Measurements from ENCODE around the gene TRIM63.

TRIM63 gene

DNA sequence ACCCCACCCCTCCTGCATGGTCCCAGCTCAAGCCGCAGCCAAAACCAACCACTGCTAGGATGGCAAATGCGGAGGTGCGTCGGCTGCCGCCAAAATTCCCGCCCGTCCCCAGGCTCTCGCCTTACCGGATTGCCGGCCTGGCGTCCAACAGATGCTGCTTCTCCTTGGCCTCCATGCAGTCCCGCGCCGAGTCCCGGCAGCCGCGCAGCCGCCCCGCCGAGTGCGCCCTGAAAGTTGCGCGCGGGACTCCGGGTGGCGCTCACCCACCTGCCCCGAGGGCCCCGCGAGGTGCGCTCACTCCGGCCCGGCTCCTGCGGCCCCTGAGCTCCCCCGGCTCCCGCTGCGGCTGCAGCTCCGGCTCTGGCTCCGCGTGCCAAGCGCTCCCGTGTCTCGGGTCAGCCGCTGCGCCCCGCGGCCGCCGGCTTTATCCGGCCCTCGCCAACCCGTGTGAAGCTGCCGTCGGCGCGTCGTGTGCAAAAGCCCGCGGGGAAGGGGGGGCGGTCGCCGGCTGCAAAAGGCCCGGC lies 21.6 kb downstream of the TRIM63 start, which contains the start of gene SLC30A2:
Gene SLC30A2, minus strand, starts transcription at position 397 of the 524 bp plus-strand sequence. Its CDS starts 222 bp downstream, at position 175.
- Histone ChIP-seq H3K27ac (ENCODE audit: low read depth, low read length) (no peak within 1 kb of the TSS), H3K36me3 (ENCODE audit: control insufficient read depth in 1 of 2, insufficient read depth in 2 of 2, low read length in 2 of 2) (no peaks in the 10 kb centered on the region), H3K4me1 (ENCODE audit: control insufficient read depth in 1 of 2, insufficient read depth in 2 of 2, low read length in 2 of 2) (peaks cover 8 to 9% of the 10 kb centered on the region in 2 donors), H3K9ac (ENCODE audit: low read depth in 1 of 2, low read length in 2 of 2) (peak within 1 kb of the TSS in 1 of 2 donors; percentile 14), H3K9me3 (ENCODE audit: control insufficient read depth in 1 of 2, low read length in 2 of 2) (no peaks in the 10 kb centered on the region), H3K27me3 (ENCODE audit: control insufficient read depth in 1 of 2, insufficient read depth in 2 of 2, low read length in 2 of 2) (peaks cover 4 to 27% of the 10 kb centered on the region in 2 donors), H3K4me3 (ENCODE audit: low read depth in 1 of 2, low read length in 2 of 2) (peak within 1 kb of the TSS; percentile 32 to 58)

DNA sequence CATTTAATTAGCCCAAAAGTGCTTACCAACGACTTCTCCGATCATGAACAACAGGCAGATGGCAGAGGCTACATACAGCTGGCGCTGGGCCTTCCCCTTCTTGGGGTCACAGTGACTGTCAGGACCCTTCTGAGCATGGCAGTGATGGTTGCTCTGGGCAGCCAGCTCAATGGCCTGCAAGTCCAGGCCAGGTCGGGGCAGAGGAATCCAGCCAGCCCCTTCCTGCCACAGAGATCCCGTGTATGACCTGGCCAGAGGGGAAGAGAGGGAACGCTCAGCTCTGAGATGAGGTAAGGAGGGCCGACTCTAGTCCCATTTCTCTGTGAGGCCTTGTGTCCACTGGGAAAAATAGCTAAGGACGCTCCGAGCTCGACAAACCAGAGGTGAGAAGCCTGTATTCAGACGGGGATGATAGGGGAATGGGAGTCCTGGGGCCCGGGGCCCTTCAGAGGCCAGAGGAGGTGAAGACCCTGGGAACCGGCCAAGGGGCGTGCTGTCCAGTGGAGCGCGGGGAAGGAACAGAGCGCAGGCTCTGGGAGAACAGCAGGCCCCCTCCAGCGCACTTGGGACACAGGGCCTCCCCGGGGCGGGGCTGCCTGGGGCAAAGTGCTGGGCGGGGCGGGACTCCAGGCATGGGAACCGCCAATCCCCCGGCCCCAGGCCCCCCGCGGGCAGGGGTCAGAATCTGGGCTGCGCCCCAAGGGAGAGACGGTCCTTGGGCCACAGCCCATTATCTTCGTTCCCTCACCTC lies 22.3 kb downstream of the TRIM63 start:
- no peak overlapping the region for H3K27ac ChIP-seq (ENCODE audit: low read depth, low read length)

DNA sequence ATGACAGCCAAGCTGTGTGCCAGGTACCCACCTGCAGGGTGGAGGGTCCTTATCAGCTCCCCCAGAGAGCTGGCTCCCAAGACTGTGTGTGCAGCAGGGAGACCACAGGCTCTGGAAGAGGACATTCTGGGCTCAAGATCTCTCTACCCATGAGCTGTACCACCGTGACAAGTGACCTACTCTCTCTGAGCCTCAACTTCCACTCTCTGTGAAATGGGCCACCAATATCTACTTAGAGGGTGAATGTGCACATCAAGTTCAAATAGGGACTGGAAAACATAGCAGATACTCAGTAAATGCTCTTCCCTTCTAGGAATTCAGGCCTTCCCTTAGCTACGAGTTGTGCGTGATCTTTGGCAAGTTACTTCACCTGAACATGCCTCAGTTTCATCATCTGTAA lies 23.0 kb downstream of the TRIM63 start:
- H3K27ac ChIP-seq (ENCODE audit: low read depth, low read length), result no peak overlapping the region
- no peaks in the 10 kb centered on the region for H3K36me3 ChIP-seq (ENCODE audit: control insufficient read depth in 1 of 2, insufficient read depth in 2 of 2, low read length in 2 of 2)
- no peak overlapping the region for H3K4me3 ChIP-seq (ENCODE audit: low read depth in 1 of 2, low read length in 2 of 2)
- peaks cover 4 to 27% of the 10 kb centered on the region in 2 donors for H3K27me3 ChIP-seq (ENCODE audit: control insufficient read depth in 1 of 2, insufficient read depth in 2 of 2, low read length in 2 of 2)
- H3K9ac ChIP-seq (ENCODE audit: low read depth in 1 of 2, low read length in 2 of 2), result no peak overlapping the region
- peaks cover 2 to 6% of the 10 kb centered on the region in 2 donors for H3K4me1 ChIP-seq (ENCODE audit: control insufficient read depth in 1 of 2, insufficient read depth in 2 of 2, low read length in 2 of 2)
- H3K9me3 ChIP-seq (ENCODE audit: control insufficient read depth in 1 of 2, low read length in 2 of 2), result no peaks in the 10 kb centered on the region

More for the DNA sequence above, 22.3 kb downstream of the TRIM63 start:
- Histone ChIP-seq H3K4me3 (ENCODE audit: low read depth in 1 of 2, low read length in 2 of 2) (peak overlapping the region; percentile 32 to 58), H3K4me1 (ENCODE audit: control insufficient read depth in 1 of 2, insufficient read depth in 2 of 2, low read length in 2 of 2) (peaks cover 8% of the 10 kb centered on the region in 2 donors), H3K27me3 (ENCODE audit: control insufficient read depth in 1 of 2, insufficient read depth in 2 of 2, low read length in 2 of 2) (peaks cover 4 to 27% of the 10 kb centered on the region in 2 donors), H3K9ac (ENCODE audit: low read depth in 1 of 2, low read length in 2 of 2) (no peak overlapping the region), H3K36me3 (ENCODE audit: control insufficient read depth in 1 of 2, insufficient read depth in 2 of 2, low read length in 2 of 2) (no peaks in the 10 kb centered on the region), H3K9me3 (ENCODE audit: control insufficient read depth in 1 of 2, low read length in 2 of 2) (no peaks in the 10 kb centered on the region)

DNA sequence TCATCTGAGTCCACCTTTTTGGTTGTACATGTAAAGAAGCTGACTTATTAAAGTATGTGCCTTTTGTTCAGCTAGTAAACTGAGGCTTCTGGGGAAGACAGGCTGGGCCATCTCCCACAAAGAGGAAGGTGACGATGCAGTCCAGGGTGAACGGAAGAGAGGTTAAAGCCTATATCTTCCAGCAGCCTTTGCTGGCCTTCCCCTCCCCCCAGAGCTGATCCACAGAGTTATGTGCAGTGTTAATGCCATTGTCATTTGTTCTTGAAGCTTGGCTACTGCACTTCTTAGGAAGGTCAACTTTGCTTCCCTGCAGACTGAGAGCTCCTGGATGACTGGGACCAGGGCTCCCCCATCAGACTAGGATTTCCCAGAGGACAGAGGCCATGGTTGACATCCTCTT lies 23.7 kb downstream of the TRIM63 start:
- Histone ChIP-seq H3K4me3 (ENCODE audit: low read depth in 1 of 2, low read length in 2 of 2) (no peak overlapping the region), H3K4me1 (ENCODE audit: control insufficient read depth in 1 of 2, insufficient read depth in 2 of 2, low read length in 2 of 2) (peaks cover 0 to 4% of the 10 kb centered on the region in 2 donors), H3K36me3 (ENCODE audit: control insufficient read depth in 1 of 2, insufficient read depth in 2 of 2, low read length in 2 of 2) (no peaks in the 10 kb centered on the region), H3K27me3 (ENCODE audit: control insufficient read depth in 1 of 2, insufficient read depth in 2 of 2, low read length in 2 of 2) (peaks cover 4 to 27% of the 10 kb centered on the region in 2 donors), H3K27ac (ENCODE audit: low read depth, low read length) (no peak overlapping the region), H3K9ac (ENCODE audit: low read depth in 1 of 2, low read length in 2 of 2) (no peak overlapping the region), H3K9me3 (ENCODE audit: control insufficient read depth in 1 of 2, low read length in 2 of 2) (no peaks in the 10 kb centered on the region)

DNA sequence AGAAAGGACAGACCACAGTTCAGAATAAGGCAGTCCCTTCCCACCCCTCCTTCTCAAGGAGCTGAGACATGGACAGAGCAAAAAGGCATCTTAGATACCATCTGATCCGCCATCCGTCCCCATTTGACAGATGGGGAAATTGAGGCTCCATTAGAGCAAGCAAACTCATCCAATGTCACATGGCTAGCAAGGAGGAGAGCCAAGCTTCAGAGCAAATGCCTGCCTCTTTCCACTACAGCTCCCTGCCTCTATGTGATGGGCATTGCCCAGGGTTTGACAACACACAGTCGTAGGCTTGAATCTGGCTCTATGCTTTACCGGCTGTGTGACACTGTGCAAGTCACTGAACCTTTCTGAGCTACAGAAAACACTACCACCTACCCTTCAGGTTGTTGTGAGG lies 25.5 kb downstream of the TRIM63 start:
- no peak overlapping the region for H3K9ac ChIP-seq (ENCODE audit: low read depth in 1 of 2, low read length in 2 of 2)
- no peaks in the 10 kb centered on the region for H3K36me3 ChIP-seq (ENCODE audit: control insufficient read depth in 1 of 2, insufficient read depth in 2 of 2, low read length in 2 of 2)
- no peak overlapping the region for H3K4me3 ChIP-seq (ENCODE audit: low read depth in 1 of 2, low read length in 2 of 2)
- H3K27me3 ChIP-seq (ENCODE audit: control insufficient read depth in 1 of 2, insufficient read depth in 2 of 2, low read length in 2 of 2), result peaks cover 4 to 24% of the 10 kb centered on the region in 2 donors
- H3K4me1 ChIP-seq (ENCODE audit: control insufficient read depth in 1 of 2, insufficient read depth in 2 of 2, low read length in 2 of 2), result peaks cover 0 to 4% of the 10 kb centered on the region in 2 donors
- no peak overlapping the region for H3K27ac ChIP-seq (ENCODE audit: low read depth, low read length)
- no peaks in the 10 kb centered on the region for H3K9me3 ChIP-seq (ENCODE audit: control insufficient read depth in 1 of 2, low read length in 2 of 2)

DNA sequence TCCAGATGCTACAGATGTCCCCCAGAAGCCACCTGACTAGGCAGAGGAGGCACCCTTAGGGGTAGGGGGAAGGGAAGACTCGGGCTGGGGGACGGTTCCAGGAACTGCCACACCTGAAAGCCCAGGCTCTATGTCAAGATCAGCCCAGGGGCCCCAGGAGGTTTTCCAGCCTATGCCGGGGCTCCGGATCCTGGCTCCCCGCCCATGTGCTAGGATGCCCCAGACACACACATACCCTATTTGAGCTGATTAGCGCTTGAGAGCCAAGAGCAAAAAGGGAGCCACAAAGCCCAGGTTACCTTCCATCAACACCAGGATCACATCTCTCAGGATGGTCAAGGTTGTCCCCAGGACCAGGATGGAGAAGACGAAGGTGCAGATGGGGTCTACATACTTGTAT lies 26.0 kb downstream of the TRIM63 start:
- no peak overlapping the region for H3K27ac ChIP-seq (ENCODE audit: low read depth, low read length)
- peaks cover under 1% of the 10 kb centered on the region in 2 donors for H3K4me1 ChIP-seq (ENCODE audit: control insufficient read depth in 1 of 2, insufficient read depth in 2 of 2, low read length in 2 of 2)
- H3K9ac ChIP-seq (ENCODE audit: low read depth in 1 of 2, low read length in 2 of 2), result no peak overlapping the region
- no peaks in the 10 kb centered on the region for H3K36me3 ChIP-seq (ENCODE audit: control insufficient read depth in 1 of 2, insufficient read depth in 2 of 2, low read length in 2 of 2)
- H3K4me3 ChIP-seq (ENCODE audit: low read depth in 1 of 2, low read length in 2 of 2), result no peak overlapping the region
- H3K27me3 ChIP-seq (ENCODE audit: control insufficient read depth in 1 of 2, insufficient read depth in 2 of 2, low read length in 2 of 2), result peaks cover 0 to 18% of the 10 kb centered on the region in 2 donors
- H3K9me3 ChIP-seq (ENCODE audit: control insufficient read depth in 1 of 2, low read length in 2 of 2), result no peaks in the 10 kb centered on the region

DNA sequence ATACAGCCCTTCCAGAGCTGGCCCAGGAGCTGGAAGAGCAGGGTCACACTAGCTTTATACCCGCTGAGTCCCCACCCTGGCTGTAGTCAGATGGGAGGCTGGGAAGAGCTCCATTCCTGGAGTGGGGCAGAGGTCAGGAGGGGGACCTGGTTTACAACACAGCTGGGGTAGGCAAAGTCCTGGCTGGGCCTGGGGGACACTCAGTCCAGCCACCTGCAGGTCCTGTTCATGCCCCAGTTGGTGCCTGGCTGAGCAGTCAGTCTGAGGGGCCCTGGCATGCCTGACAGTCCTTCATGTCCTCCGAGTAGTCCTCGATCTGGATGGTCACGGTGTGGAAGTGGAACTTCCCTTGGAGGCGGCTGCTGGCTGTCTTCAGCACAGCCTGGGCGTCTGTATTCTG lies 28.5 kb downstream of the TRIM63 start:
- Histone ChIP-seq H3K9me3 (ENCODE audit: control insufficient read depth in 1 of 2, low read length in 2 of 2) (no peaks in the 10 kb centered on the region), H3K4me1 (ENCODE audit: control insufficient read depth in 1 of 2, insufficient read depth in 2 of 2, low read length in 2 of 2) (peaks cover 9 to 11% of the 10 kb centered on the region in 2 donors), H3K27me3 (ENCODE audit: control insufficient read depth in 1 of 2, insufficient read depth in 2 of 2, low read length in 2 of 2) (peaks cover under 1 to 9% of the 10 kb centered on the region in 2 donors), H3K4me3 (ENCODE audit: low read depth in 1 of 2, low read length in 2 of 2) (no peak overlapping the region), H3K27ac (ENCODE audit: low read depth, low read length) (no peak overlapping the region), H3K9ac (ENCODE audit: low read depth in 1 of 2, low read length in 2 of 2) (no peak overlapping the region), H3K36me3 (ENCODE audit: control insufficient read depth in 1 of 2, insufficient read depth in 2 of 2, low read length in 2 of 2) (no peaks in the 10 kb centered on the region)

DNA sequence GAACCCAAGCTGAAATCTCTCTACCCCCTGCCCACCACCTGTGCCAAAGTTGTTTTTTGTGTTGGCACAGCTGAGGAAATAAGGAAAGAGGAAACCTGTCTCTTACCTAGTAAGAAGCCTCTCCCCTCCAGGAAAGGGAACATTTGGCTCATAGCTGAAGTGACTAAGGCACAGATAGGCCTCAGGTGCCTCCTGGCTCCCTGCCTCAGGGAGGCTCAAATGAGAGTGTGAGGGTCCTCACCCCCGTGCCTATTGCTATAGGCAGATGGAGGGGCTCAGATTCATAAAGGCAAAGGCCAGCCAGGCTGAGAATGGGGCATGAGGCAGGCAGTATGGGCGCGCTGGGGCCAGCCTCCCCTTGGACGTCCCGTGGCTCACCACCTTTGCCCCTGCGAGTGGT lies 29.0 kb downstream of the TRIM63 start:
- peaks cover 9 to 11% of the 10 kb centered on the region in 2 donors for H3K4me1 ChIP-seq (ENCODE audit: control insufficient read depth in 1 of 2, insufficient read depth in 2 of 2, low read length in 2 of 2)
- H3K27ac ChIP-seq (ENCODE audit: low read depth, low read length), result no peak overlapping the region
- no peak overlapping the region for H3K4me3 ChIP-seq (ENCODE audit: low read depth in 1 of 2, low read length in 2 of 2)
- no peaks in the 10 kb centered on the region for H3K9me3 ChIP-seq (ENCODE audit: control insufficient read depth in 1 of 2, low read length in 2 of 2)
- H3K9ac ChIP-seq (ENCODE audit: low read depth in 1 of 2, low read length in 2 of 2), result no peak overlapping the region
- H3K27me3 ChIP-seq (ENCODE audit: control insufficient read depth in 1 of 2, insufficient read depth in 2 of 2, low read length in 2 of 2), result peaks cover 0 to 11% of the 10 kb centered on the region in 2 donors
- no peaks in the 10 kb centered on the region for H3K36me3 ChIP-seq (ENCODE audit: control insufficient read depth in 1 of 2, insufficient read depth in 2 of 2, low read length in 2 of 2)

DNA sequence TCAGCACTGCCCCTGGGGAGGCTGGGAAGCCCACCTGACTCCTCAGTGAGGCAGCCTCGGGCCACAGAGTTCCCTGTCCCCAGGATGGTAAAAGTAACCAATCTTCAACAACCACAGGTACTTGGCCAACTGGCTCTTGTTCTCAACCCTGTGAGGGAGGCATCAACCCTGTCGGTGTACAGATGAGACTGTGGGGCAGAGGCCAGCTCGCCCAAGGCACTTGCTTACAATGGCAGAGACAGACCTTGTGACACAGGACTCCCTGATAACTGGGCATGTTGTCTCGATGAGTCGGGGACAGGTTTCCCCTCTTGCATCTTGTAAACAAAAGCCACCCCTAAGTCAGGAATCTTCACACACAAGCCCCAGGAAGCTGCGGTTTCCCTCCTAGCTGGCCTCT lies 29.5 kb downstream of the TRIM63 start:
- no peaks in the 10 kb centered on the region for H3K36me3 ChIP-seq (ENCODE audit: control insufficient read depth in 1 of 2, insufficient read depth in 2 of 2, low read length in 2 of 2)
- H3K4me1 ChIP-seq (ENCODE audit: control insufficient read depth in 1 of 2, insufficient read depth in 2 of 2, low read length in 2 of 2), result peaks cover 9 to 11% of the 10 kb centered on the region in 2 donors
- H3K4me3 ChIP-seq (ENCODE audit: low read depth in 1 of 2, low read length in 2 of 2), result no peak overlapping the region
- no peak overlapping the region for H3K9ac ChIP-seq (ENCODE audit: low read depth in 1 of 2, low read length in 2 of 2)
- H3K27me3 ChIP-seq (ENCODE audit: control insufficient read depth in 1 of 2, insufficient read depth in 2 of 2, low read length in 2 of 2), result peaks cover 5 to 11% of the 10 kb centered on the region in 2 donors
- no peaks in the 10 kb centered on the region for H3K9me3 ChIP-seq (ENCODE audit: control insufficient read depth in 1 of 2, low read length in 2 of 2)
- H3K27ac ChIP-seq (ENCODE audit: low read depth, low read length), result no peak overlapping the region

DNA sequence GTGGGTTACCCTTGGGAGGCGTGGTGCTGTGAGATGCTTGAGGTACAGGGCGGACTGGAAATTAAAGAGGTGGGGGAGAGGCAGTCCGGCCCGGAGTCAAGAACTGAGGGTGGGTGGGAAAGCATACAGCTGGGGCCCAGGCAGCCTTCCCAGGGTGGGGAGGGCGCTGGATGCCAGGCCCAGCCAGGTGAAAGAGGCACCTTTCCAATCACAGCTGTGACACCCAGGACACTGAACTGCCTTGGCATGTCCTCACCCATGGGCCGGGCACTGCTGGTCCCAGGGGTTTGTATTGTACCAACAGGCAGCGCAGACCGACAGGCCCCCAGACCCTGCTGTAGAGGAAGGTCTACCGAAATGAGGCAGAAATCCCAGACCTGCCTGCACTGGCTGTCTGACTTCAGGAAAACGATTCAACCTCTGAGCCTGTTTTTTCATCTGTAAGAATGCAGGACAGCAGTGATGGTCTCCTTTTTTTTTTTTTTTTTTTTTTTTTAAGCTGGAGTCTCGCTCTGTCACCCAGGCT lies 30.6 kb downstream of the TRIM63 start:
- Histone ChIP-seq H3K9ac (ENCODE audit: low read depth in 1 of 2, low read length in 2 of 2) (no peak overlapping the region), H3K36me3 (ENCODE audit: control insufficient read depth in 1 of 2, insufficient read depth in 2 of 2, low read length in 2 of 2) (no peaks in the 10 kb centered on the region), H3K9me3 (ENCODE audit: control insufficient read depth in 1 of 2, low read length in 2 of 2) (no peaks in the 10 kb centered on the region), H3K4me3 (ENCODE audit: low read depth in 1 of 2, low read length in 2 of 2) (no peak overlapping the region), H3K27ac (ENCODE audit: low read depth, low read length) (no peak overlapping the region), H3K27me3 (ENCODE audit: control insufficient read depth in 1 of 2, insufficient read depth in 2 of 2, low read length in 2 of 2) (peaks cover 5 to 11% of the 10 kb centered on the region in 2 donors), H3K4me1 (ENCODE audit: control insufficient read depth in 1 of 2, insufficient read depth in 2 of 2, low read length in 2 of 2) (peaks cover 9 to 11% of the 10 kb centered on the region in 2 donors)

Data from duodenal mucosa (tissue), 2 donors.